Spleen (tissue), 11 donors: ENCODE results near the gene SKIC2. TPM values are rescaled to one million over a fixed set of nuclear protein-coding genes. Genes with fewer than 3 reads are reported as not detected.

Experiments
- DNase-seq: peaks from one replicate; pipeline ENCODE4 v3.0.0-alpha.2; 2020
- H3K27ac ChIP-seq, 8 donors: fragments of 200-600 bp; sonication (generic) in 7 of 8; 1 replicate in 4 of 8; 2 replicates in 4 of 8; pipeline versions ENCODE4 v1.5.0 to v1.8.0; 2016 to 2021; ENCODE audit warnings: inconsistent platforms in 4 of 8, mild to moderate bottlenecking in 4 of 8, moderate library complexity in 1 of 8
- H3K27me3 ChIP-seq, 7 donors: fragments of 200-600 bp; sonication (generic) in 6 of 7; replicated peaks in 1 of 7; 1 replicate in 4 of 7; 2 replicates in 3 of 7; pipeline versions ENCODE4 v1.5.0 to v1.8.0; 2016 to 2021; ENCODE audit warnings: inconsistent platforms in 3 of 7, mild to moderate bottlenecking in 1 of 7
- H3K36me3 ChIP-seq, 6 donors: fragments of 200-600 bp; sonication (generic) in 5 of 6; 1 replicate in 4 of 6; 2 replicates in 2 of 6; pipeline versions ENCODE4 v1.5.0 to v1.8.0; 2016 to 2021; ENCODE audit warnings: inconsistent platforms in 2 of 6
- H3K4me1 ChIP-seq, 6 donors: fragments of 200-600 bp; sonication (generic) in 5 of 6; 1 replicate in 3 of 6; 2 replicates in 3 of 6; pipeline versions ENCODE4 v1.5.0 to v1.8.0; 2016 to 2021; ENCODE audit warnings: inconsistent platforms in 3 of 6
- H3K4me3 ChIP-seq, 8 donors: fragments of 200-600 bp; sonication (generic) in 7 of 8; 1 replicate in 4 of 8; 2 replicates in 4 of 8; pipeline versions ENCODE4 v1.5.0 to v1.8.0; 2016 to 2021; ENCODE audit warnings: inconsistent platforms in 4 of 8, mild to moderate bottlenecking in 4 of 8, moderate library complexity in 2 of 8
- H3K9me3 ChIP-seq, 8 donors: fragments of 200-600 bp; sonication (generic) in 7 of 8; 1 replicate in 4 of 8; 2 replicates in 4 of 8; pipeline versions ENCODE4 v1.5.0 to v1.8.0; 2016 to 2021; ENCODE audit warnings: inconsistent platforms in 4 of 8
- POLR2A ChIP-seq, 3 donors: fragments of 450-650 bp; IDR thresholded peaks; one replicate each; pipeline ENCODE4 v1.5.1; 2017; ENCODE audit warnings: antibody characterized with exemption in 3 of 3, mild to moderate bottlenecking in 1 of 3
- POLR2AphosphoS5 ChIP-seq, 3 donors: sonication (generic); formaldehyde crosslinking; IDR thresholded peaks; one replicate each; pipeline ENCODE4 v1.5.1; 2017; ENCODE audit warnings: antibody characterized with exemption in 3 of 3
- WGBS, 5 donors: extraction: QIAGEN DNeasy Blood & Tissue Kit in 3 of 5; methylation state at CpG; one replicate each; pipeline versions ENCODE4 v1.1.5 to v1.1.7; 2013 to 2018; 5-methylcytosine and 5-hydroxymethylcytosine counted together
- intact Hi-C: fragments of 100-400 bp; cut with DNase I; formaldehyde crosslinking; loops from one replicate; pipeline ENCODE4 v1.15.0; 2023; ENCODE audit warnings: low total_unique reads
- polyA plus RNA-seq, 3 donors: library from polyadenylated mRNA; stranded (reverse); fragments of 200-250 nt; gene quantifications; one replicate each; pipeline ENCODE4 v1.2.1, GENCODE V29; 2013
- total RNA-seq, 7 donors: library from RNA; depleted of rRNA in 3 of 7; stranded (reverse); fragments of >200 nt in 3 of 7; fragmentation: NEBNext Ultra II Directional in 4 of 7; extraction: Animal tissue kit (Norgen Biotek cat#: 25700) in 4 of 7; gene quantifications; one replicate each; pipeline versions ENCODE4 v1.1.0 to v1.2.1, GENCODE V29; 2016 to 2021
- TF ChIP-seq, protein P1 (sequence below), 11 experiments: fragments of 200-600 bp in 7 of 11; fragments of 450-650 bp in 4 of 11; sonication (generic) in 4 of 11; IDR thresholded peaks in 8 of 11; conservative IDR thresholded peaks in 3 of 11; 1 replicate in 7 of 11; 2 replicates in 4 of 11; pipeline versions ENCODE4 v1.4.0 to v1.8.0; 2016 to 2021; ENCODE audit warnings: antibody characterized with exemption in 11 of 11, inconsistent platforms in 4 of 11, mild to moderate bottlenecking in 1 of 11
- donor health status: healthy with polysubstance abuse.
- donor health status: DM: no; HTN: no; CAD: no; lungs with moderate emphysema.
- donor health status: DM: no; HTN: no; CAD: no.
- donor health status: Bipolar disorder and iron deficiency.
- donor health status: healthy.
- donor health status: DM: no; HTN: no; CAD: no.
- donor health status: DM: yes; HTN: yes; CAD: no.

The SKIC2 gene
- total and polyA plus RNA-seq, 10 donors: 52.1 to 107 (median 85.2) TPM

DNA sequence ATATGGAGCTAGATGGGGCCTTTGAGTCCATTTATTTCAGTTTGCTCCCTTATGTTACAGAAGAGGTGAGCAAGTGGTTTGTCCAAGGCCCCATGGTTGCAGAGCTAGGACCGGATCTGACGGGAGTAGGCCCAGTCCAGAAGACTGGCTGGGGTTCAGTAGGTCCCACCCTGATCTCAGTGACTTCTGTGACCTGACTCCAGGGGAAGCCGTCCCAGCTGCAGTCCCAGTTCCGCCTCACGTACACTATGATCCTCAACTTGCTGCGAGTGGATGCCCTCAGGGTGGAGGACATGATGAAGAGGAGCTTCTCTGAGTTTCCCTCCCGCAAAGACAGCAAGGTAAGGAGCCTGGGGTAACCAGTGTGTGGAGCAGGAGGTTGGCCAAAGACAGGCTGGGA lies 7.5 kb downstream of the SKIC2 start:
- Histone ChIP-seq H3K36me3 (peaks cover 6 to 95% (median 89%) of the 10 kb centered on the region in 6 donors), H3K27ac (no peak overlapping the region), H3K4me1 (peaks cover 8 to 34% (median 19%) of the 10 kb centered on the region in 6 donors), H3K4me3 (no peak overlapping the region), H3K27me3 (no peaks in the 10 kb centered on the region), H3K9me3 (no peaks in the 10 kb centered on the region)
- 87 to 94% (median 91%) methylated on average over 6 to 7 of the region's 7 CpGs for WGBS, 5 donors
- DNase-seq: peak; percentile 56
- intact Hi-C loops: no loop called here
- TF ChIP-seq, protein P1, sequence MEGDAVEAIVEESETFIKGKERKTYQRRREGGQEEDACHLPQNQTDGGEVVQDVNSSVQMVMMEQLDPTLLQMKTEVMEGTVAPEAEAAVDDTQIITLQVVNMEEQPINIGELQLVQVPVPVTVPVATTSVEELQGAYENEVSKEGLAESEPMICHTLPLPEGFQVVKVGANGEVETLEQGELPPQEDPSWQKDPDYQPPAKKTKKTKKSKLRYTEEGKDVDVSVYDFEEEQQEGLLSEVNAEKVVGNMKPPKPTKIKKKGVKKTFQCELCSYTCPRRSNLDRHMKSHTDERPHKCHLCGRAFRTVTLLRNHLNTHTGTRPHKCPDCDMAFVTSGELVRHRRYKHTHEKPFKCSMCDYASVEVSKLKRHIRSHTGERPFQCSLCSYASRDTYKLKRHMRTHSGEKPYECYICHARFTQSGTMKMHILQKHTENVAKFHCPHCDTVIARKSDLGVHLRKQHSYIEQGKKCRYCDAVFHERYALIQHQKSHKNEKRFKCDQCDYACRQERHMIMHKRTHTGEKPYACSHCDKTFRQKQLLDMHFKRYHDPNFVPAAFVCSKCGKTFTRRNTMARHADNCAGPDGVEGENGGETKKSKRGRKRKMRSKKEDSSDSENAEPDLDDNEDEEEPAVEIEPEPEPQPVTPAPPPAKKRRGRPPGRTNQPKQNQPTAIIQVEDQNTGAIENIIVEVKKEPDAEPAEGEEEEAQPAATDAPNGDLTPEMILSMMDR (IDR thresholded peaks at IDR 0.05 in 8 of 11, conservative IDR thresholded peaks at IDR 0.05 in 3 of 11): no peak
- no peak for TF ChIP-seq POLR2A (IDR thresholded peaks at IDR 0.05)
- no peak for TF ChIP-seq POLR2AphosphoS5 (IDR thresholded peaks at IDR 0.05)

DNA sequence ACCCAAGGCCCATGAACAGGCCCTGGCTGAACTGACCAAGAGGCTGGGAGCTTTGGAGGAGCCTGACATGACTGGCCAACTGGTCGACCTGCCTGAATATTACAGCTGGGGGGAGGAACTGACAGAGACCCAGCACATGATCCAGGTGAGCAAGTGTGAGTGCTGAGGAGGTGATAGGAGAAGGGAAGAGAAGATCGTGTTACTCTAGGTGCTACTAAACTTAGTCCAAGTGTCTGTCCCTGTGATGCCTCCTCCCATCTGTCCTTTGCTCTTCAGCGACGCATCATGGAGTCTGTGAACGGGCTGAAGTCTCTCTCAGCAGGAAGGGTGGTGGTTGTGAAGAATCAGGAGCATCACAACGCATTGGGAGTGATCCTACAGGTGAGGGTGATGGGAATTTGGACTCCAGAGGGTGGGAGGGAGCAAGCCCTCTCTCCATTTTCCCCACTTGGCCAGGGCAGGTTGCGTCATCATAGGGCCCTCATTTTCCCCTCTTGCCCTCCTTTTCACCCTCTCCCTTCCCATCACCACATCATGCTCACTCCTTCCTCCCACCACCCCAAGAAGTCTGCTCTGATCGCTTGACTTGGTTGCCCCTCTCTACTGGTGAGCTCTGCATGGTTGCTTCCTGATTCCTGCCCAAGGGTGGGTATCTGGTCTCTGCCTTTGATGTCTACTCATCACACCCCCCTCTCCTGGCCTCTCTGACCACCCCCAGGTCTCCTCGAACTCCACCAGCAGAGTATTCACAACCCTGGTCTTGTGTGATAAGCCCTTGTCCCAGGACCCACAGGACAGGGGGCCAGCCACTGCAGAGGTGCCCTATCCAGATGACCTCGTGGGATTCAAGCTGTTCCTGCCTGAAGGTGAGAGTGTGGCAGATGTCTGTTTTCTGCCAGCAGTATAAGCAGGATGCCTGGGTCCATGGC lies 8.3 kb downstream of the SKIC2 start:
- no peak overlapping the region for H3K4me3 ChIP-seq
- no peak overlapping the region for H3K27ac ChIP-seq
- TF ChIP-seq POLR2A (IDR thresholded peaks at IDR 0.05) (no peak), POLR2AphosphoS5 (IDR thresholded peaks at IDR 0.05) (no peak)
- TF ChIP-seq, protein P1 (IDR thresholded peaks at IDR 0.05 in 8 of 11, conservative IDR thresholded peaks at IDR 0.05 in 3 of 11): no peak
- H3K4me1 ChIP-seq: peaks cover 8 to 33% (median 20%) of the 10 kb centered on the region in 6 donors
- no peaks in the 10 kb centered on the region for H3K27me3 ChIP-seq
- DNase-seq: peak; percentile 28
- H3K9me3 ChIP-seq: no peaks in the 10 kb centered on the region
- intact Hi-C loops: no loop called here
- WGBS, 5 donors: 85 to 93% (median 90%) methylated on average over 10 of the region's 10 CpGs
- H3K36me3 ChIP-seq: peaks cover 6 to 87% (median 82%) of the 10 kb centered on the region in 6 donors

DNA sequence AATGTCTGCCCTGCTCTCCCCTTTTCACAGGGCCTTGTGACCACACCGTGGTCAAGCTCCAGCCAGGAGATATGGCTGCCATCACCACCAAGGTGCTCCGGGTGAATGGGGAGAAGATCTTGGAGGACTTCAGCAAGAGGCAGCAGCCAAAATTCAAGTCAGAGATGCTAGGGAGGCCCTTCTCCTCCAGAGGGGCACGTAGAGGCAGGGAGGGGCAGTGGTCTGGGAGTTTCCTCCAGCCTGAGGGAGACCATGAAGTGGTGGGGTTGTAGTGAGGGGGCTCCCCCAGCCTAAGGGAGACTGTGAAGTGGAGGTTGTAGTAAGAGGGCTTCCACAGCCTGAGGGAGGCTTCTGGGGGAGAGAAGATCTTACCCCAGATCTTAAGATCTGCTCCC lies 8.9 kb downstream of the SKIC2 start:
- H3K4me1 ChIP-seq: peaks cover 12 to 38% (median 23%) of the 10 kb centered on the region in 6 donors
- 85 to 97% (median 86%) methylated on average over 3 of the region's 3 CpGs for WGBS, 5 donors
- no peak overlapping the region for H3K27ac ChIP-seq
- TF ChIP-seq POLR2AphosphoS5 (IDR thresholded peaks at IDR 0.05): no peak
- TF ChIP-seq, protein P1 (IDR thresholded peaks at IDR 0.05 in 8 of 11, conservative IDR thresholded peaks at IDR 0.05 in 3 of 11): no peak
- no peak for TF ChIP-seq POLR2A (IDR thresholded peaks at IDR 0.05)
- no peaks in the 10 kb centered on the region for H3K27me3 ChIP-seq
- H3K36me3 ChIP-seq: peaks cover 6 to 81% (median 75%) of the 10 kb centered on the region in 6 donors
- peak; percentile 45 for DNase-seq
- H3K9me3 ChIP-seq: no peaks in the 10 kb centered on the region
- intact Hi-C loops: no loop called here
- no peak overlapping the region for H3K4me3 ChIP-seq

DNA sequence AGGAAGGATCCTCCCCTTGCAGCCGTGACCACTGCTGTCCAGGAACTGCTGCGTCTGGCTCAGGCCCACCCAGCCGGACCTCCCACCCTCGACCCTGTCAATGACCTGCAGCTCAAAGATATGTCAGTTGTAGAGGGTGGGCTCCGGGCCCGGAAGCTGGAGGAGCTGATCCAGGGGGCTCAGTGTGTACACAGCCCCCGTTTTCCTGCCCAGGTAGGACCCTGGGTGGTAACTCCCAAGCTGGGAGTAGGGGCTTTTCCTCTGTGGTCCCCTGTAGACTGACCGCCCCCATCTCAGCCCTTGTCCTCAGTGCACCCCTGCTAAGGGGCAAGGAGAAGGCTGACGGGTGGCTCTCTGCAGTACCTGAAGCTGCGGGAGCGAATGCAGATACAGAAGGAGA lies 9.4 kb downstream of the SKIC2 start:
- H3K4me3 ChIP-seq: no peak overlapping the region
- no peaks in the 10 kb centered on the region for H3K27me3 ChIP-seq
- TF ChIP-seq POLR2A (IDR thresholded peaks at IDR 0.05): no peak
- peak in 1 of 3 donors; percentile 14 for TF ChIP-seq POLR2AphosphoS5 (IDR thresholded peaks at IDR 0.05)
- WGBS, 5 donors: 82 to 89% (median 87%) methylated on average over 11 of the region's 11 CpGs
- intact Hi-C loops: no loop called here
- DNase-seq: peak; percentile 54
- H3K9me3 ChIP-seq: no peaks in the 10 kb centered on the region
- peaks cover 16 to 42% (median 27%) of the 10 kb centered on the region in 6 donors for H3K4me1 ChIP-seq
- peaks cover 6 to 77% (median 71%) of the 10 kb centered on the region in 6 donors for H3K36me3 ChIP-seq
- H3K27ac ChIP-seq: no peak overlapping the region
